ENCODE data around the gene HYAL4.

HYAL4 gene

DNA sequence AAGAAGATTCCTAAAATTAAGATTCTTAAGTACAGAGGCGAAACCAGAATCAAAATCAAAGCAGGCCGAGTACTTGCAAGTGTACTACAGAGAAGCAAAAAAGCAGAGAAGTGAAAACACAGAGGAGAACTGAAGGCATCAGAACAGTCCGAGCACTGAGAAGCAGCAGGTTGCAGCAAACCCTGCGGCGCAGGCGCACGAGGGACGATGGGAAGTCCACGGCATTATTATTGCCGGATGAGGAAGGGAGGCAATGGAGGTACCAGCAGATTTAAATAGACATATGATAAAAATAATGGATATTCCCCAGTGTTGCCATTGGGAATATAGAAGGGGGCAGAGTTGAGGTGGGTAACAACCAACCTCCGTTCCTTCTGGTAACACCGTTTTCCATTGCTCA lies 72.9 kb downstream of the HYAL4 start:
- no peak for DNase-seq

DNA sequence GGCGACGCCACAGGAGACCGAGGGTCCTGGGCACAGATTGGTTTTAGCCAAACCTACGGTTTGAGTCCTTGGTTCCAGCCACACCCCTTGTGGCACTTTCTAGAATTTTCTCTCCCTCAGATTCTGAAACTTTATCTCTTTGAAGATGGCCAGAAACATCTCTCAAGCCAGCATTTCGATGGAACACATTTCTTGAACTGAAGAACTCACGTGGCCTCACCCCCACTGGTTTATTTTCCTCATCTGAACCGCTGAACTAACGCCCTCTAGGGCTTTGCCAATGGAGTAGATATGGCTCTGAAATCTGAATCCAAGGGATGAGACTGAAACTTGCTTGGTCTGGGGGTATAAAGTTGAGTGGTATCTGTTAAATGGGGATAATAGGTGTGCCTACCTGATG lies 73.3 kb downstream of the HYAL4 start:
- DNase-seq: no peak

DNA sequence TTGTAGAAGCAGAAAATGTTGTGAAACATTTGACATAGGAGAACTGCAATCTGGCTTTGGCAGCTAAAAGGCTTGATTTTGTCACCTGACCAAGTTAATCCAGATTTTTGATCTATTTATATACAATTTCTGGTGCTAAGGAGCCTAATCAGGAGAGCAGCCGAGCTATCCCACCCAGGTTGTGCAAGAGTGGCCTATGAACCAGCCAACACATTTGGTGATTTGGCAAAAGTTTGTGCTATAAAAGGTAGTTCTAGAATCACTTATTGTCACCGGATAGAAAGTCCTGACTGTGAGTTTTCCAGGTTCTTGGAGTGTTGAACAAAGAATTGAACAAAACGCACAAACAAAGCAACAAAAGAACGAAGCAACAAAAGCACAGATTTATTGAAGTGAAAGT lies 78.6 kb downstream of the HYAL4 start:
- DNase-seq: no peak

DNA sequence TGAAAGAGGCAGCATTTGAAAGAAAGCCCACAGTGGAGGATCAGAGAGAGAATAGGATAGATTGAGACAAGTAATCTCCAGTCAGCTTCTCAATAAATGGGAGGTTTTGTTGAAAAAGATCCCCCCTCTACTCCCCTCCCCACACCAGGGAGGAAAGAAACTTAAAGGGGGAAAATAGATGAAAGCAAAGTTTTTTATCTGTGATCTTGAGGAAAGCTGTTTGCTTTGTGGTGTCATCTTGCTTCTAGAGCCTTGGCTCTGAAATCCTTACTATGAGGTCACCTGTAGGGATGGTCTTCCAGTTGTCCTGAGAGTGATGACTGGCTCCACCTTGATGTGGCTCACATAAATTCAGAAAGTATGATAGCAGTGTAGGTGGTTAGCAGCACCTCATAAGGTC lies 80.0 kb downstream of the HYAL4 start, which contains the start of gene SPAM1:
Gene SPAM1, plus strand, starts transcription at position 301 of the 400 bp plus-strand sequence. CDS start 28,330 bp downstream, outside the sequence.
- DNase-seq: no peak

Data from DMS153 (cell line).